Stimulated activated CD8-positive, alpha-beta memory T cell treated with anti-CD3 and anti-CD28 coated beads, Interleukin-4, amount 100 ng/mL, for 4 hours (primary cell): Measurements from ENCODE around the gene INPP4B.

Experiments used
- DNase-seq, 2 donors: peaks; one replicate each; pipeline ENCODE4 v3.0.0-alpha.2; 2020; ENCODE audit warnings: low read depth in 2 of 2, low spot score in 1 of 2

INPP4B gene

DNA sequence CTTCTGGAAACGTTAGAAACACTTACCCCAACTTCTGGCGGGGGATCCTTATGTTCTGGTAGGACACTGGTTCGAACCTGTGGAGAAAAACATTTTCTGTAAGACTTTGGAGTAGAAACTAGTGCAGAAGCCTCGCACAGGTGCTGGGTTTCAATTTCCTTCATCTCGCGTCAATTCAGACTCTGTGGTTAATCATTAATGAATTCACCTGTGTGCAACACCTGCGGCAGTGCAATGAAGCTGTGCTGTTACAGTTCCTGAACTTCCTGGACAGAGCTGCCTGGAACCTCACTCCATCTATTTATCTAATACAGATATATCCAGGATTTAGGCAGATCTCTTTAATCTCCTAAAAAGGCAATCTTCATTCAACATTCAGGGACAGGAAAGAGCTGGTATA lies 531.4 kb downstream of the INPP4B start:
- no peak for DNase-seq

DNA sequence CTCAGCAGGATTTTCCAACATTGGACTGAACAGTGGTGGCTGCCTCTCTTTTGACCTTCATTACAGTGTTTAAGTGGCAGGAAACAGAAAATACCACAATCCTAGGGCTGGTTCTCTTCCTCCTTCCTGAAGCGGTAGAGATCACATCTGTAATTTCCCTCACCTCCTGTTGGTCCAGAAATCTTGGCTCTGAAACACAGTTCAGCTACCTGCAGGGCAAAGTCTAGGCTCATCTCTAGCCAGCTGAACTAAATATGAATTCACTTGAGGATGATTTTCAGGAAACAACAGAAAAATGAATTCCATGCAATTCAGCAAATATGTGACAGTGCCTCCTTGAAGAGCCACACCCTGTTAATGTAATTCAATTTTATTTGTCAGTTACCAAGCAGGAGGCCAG lies 531.9 kb downstream of the INPP4B start:
- DNase-seq = no peak

DNA sequence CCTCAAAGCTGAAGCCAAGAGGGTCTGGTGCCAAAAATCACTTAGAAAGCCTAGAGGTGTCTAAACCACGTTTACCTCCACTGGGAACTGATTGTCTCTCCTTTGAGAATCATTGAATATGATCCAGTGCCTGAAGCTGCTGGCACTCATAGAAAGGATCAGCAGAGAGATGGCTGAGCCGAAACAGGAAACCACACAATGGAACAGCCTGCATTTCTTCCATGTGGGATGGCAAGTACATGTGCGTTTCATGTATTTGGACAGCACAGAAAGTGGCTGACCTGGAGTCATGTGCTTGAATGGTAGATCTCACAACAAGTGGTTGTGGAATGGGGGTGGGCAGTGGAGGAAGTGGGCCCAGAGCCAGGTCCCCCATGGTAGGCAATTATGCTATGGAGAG lies 533.7 kb downstream of the INPP4B start:
- no peak for DNase-seq

DNA sequence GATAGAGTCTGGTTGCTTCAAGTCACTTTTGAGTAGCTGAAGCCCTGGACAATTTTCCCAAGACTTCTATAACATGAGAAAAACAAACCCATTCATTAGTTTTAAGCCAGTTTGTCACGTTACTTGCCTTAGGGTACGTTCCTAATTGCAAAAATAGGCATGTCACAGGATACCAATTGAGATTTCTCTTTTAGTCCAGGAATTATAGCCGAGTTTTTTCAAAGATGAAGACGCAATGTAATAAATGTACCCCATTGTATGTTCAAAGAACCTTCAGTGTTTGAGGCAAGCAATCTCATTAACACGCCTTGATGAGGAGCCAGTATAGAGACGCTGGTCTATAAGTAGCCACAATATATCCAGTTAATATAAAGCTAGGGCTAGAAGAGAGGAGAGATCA lies 534.2 kb downstream of the INPP4B start:
- no peak for DNase-seq

DNA sequence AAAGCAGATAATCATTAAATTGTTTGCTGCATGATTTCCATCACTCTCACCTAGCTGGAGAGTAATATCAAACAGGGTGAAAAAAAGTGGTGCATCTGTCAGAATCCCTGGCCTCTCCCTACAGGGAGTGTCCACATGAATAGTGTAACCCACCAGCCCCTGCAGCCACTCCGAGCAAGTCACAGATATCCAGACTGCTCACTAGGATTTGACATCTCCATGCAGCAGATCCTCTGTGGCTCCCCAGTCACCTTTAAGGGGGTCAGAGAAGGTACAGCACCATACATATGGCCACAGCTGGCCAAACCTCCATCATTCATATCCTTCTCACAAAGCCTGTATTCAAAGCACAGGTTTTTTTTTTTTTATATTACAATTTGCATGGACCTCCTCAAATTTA lies 536.3 kb downstream of the INPP4B start:
- DNase-seq = no peak

DNA sequence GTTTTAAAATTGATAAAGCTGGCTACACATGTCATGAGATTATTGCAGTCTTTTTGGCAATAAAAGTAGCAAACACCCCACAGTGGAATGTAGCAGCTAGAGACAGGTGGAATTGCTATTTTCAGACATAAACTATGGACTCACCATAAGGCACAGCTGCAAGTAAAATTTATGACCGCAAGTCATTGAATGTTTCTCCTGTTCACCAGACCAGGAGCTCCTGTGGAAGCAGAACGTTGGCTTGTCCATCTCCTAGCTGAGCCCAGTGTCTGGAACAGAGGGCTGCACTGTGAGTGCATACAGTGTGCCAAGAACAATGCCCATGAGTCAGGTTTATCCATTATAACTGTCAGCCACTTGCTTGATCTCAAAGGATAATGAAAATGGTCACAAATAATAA lies 538.2 kb downstream of the INPP4B start:
- DNase-seq = no peak

DNA sequence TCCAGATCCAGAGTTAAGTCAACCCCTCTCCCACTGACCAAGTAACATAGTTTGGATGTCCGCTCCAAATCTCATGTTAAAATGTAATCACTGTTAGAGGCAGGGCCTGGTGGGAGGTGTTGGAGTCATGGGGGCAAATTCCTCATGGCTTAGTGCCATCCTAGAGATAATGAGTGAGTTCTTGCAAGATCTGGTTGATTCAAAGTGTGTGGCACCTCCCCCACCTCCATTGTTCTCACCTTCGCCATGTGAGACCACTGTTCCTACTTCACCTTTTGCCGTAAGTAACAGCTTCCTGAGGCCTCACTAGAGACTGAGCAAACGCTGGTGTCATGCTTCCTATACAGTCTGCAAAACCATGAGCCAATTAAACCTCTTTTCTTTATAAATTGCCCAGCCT lies 548.8 kb downstream of the INPP4B start:
- DNase-seq = no peak

DNA sequence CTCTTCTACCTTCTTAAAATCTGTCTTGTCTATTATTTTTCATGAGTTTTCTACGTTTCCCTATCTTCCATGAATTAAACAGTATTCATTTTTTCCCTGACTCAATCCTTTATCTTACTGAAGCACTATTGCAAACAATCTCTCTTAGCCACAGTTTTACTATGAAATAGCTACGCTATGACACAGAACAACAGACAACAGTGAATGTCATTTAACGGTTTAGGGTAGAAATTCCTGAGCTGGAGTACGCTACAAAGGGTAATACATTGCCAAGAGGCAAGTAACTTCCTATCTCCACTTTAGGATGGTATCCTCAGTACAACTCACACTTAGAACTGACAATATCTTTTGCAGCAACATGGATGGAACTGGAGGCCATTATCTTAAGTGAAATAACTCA lies 552.6 kb downstream of the INPP4B start:
- no peak for DNase-seq

DNA sequence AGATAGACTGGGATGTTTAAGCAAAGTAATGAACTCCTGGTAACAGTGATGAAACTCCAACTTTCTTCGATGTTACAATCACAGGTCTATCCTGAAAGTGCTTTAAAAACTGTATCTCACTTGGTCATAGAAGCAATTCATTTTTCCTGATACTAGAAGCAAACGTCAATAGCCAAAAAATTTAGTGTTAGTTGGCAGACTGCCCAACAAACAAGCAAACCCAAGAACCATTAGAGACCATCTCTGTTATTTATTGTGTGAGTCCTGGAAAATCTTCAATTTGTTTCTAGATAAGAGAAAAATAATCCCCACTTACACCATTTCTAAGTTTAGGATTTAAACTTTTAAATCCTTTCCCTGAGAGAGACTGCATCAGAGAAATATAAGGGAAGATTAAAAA lies 553.9 kb downstream of the INPP4B start:
- DNase-seq = no peak

DNA sequence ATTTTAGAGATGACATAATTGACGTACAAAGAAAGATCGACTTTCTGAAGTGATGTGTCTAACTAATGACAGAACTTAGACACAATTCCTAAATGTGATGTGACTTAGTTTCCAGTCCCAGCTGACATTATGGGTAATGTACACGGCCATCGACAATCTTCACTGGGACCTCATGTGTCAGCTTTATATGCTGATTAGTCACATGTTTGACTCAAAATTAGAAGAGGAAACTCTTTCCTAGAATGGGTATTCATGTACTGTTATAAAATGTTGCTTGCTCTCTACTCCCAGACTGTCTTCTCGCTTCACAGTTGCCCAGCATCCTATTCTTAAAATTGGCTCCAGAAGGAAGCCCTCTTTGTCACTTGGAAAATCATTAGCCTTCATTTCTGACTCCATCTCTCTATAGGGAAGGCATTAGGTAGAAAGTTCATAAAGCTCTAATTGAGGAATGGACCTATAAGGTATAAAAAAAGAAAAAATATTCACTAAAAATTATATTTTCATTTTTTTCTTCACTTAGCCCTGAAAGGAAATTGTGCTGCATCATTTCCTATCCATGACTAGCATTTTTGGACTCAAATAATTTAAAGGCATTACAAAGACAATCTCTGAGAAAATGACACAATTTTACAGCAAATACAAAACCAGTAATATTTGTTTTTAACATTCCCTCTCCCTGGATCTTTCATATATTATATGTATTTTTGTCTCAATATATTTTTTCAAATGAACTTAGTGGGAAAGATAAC lies 554.6 kb downstream of the INPP4B start:
- no peak for DNase-seq

DNA sequence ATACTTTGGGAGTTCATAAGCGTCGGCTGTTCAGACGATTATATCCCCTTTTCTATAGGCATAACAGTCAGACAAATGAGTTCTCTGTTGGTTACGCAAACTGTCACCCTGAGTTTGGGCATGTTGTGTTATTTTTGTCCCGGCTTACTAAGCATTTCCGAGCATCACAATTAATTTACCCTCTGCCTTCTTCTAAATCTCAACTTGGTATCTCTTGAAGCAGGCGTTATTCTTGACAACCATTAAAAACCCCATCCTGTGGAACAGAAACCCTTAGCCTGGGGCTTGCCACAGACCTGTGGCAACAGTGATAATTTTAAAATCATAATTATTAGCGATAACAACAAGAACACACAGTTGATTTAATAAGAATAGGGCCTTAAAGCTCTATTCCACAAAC lies 558.7 kb downstream of the INPP4B start:
- DNase-seq = no peak

DNA sequence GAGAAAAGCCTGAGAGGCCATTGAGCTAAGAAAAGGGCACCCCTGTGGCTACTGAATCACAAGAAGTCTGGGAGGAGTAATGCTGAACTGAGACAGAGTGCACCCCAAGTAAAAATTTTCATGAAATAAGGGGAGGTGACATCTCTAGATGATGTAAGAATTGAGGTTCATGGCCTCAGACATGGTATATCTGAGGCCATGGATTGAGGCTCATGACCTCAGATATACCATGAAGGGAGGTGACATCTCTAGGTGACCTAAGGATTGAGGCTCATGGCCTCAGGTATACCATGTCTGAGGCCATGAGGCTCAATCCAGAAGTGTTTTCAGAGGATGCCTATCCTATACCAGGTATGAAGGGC lies 560.9 kb downstream of the INPP4B start:
- no peak for DNase-seq

DNA sequence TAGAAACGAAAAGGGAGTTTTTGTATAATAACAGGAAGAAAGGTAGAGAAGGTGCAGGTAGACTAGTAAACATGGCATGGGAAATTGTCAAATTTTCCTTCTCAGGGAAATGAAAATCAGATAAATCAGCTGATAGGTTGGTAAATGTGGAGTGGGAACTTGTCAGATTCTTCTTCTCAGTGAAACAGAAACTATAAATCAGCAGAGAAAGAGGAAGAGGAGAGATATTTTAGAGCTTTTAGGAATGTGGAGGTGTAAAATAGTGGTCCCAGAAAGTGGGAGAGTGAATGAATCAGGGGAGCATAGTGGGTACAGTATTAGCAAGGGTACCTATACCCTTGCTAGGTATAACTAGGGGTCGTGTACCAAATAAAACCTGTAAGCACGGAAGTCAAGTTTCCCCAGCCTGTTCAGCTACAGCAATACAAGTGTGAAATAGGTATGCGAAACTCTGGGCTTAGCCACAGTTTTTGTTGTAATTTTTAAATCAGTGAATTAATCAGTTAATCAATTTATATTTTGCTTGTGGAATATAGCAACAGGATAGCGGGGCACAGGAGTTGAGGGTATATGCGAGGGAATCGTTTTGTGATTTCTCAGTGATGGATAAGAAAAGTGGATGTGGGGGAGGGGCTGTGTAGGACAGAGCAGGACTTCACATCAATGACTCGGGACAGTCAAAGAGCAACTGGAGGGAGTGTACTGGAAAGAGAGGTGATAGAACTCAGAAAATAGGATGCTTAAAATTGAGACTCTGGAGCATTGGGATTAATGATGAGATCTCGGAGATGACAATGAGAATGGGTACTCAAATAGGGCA lies 561.5 kb downstream of the INPP4B start:
- DNase-seq = no peak

DNA sequence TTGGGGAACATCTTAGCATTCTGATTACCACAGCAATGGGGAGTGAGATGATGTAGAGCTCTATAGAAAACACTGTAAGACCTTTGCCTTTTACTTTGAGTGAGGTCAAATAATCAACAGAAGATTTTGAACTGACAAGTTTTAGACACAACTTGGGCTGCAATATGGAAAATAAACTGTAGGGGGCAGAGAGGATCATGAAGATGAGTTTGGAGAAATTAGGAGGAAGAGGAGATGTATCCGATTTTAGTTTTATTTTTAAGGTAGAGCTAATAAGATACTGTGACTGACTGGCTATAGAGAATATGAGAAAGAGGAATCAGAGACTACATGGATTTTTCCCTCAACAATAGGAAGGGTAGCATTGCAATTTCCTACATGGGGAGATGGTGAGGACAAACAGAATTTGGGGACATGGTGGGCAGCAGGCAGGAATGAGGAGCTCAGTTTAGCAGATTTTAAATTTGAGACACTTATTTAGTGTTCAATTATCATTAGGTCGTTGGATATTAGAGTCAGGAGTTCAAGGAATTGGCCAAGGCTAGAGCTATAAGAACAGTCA lies 563.1 kb downstream of the INPP4B start:
- no peak for DNase-seq

DNA sequence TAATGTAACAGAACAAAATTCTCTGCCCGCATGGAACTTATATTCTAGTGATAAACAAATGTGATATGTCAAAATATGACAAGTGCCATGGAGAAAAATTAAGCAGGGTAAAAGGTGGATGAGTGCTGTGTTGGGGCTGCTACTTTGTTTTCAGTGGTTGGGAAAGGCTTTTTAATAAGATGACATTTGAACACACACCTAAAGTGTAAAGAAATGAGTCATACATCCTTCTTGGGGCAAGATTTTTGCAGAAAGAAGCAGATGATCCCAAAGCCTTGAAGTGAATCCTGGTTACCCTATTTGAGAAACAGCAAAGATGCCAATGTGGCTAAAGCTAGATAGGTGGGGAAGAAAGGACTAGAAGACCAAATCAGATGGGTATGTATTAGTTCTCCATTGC lies 564.1 kb downstream of the INPP4B start:
- no peak for DNase-seq

DNA sequence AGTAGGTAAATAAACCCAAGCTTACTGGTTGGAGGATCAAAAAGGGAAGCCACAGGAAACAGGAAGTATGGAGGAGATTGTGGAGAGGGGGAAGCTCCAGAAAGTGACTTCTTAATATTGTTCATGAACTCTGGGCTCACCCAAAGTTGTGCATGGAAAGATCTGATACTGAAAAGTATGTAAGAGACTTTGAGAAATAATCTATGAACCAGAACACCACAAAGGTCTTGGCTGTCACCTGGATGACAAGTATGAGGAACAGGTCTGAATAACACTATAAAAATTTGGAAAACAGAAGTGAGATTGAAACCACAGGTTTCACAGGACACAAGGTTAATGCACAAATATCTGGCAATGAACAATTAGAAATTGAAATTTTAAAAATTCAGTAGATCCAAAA lies 567.4 kb downstream of the INPP4B start:
- no peak for DNase-seq

DNA sequence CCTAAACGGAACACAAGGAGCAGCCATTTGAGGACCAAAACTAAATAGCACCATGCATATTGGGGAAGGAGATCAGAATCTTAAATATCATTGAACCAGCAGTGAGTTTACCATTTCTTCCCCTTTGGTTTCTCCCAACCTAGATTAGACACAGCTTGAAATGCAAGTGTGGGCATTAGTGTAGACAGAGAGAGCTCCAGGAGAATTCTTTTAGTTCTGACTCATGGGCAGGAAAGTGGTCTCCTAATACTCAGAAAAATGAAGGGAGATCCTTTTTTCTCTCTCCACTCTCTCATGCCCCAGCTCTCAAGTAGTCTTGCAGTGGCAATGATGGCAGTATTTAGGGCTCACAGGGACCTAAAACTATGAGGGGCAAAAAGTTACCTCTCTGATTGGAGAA lies 567.9 kb downstream of the INPP4B start:
- no peak for DNase-seq

DNA sequence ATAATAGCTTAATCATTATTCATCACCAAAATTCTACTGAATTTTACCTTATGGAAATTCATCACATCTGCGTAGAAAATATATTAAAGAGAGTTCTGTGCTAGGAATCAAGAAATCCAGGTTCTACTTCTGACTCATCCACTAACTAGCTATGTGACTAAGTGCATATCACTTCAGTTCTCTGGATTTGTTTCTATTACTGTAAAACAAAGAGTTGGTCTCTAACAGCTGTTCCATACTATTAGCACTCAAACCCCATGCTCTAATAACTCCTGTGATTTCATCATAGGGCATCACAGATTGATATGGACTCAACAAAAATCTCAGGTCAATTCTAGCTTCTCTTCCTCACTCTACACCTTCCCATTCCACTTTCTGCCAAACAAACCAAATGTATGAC lies 572.0 kb downstream of the INPP4B start:
- DNase-seq = no peak

DNA sequence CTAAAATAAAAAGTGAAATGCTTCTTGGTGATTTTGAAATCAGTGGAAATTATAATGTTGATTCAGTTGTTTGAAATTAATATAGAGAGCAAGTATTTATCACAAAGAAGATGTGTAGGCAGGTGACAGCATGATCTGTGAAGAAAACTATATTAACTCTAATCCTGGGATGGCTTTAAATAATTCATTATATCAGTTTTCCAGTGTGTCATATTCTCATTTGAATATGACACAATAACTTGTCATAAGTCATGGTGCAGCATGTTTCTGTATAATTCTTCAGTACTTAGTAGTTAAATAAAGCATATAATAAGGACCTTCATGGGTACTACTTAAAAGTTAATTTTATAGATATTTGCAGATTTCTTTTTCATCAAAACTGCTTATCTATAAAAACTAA lies 573.6 kb downstream of the INPP4B start:
- no peak for DNase-seq

DNA sequence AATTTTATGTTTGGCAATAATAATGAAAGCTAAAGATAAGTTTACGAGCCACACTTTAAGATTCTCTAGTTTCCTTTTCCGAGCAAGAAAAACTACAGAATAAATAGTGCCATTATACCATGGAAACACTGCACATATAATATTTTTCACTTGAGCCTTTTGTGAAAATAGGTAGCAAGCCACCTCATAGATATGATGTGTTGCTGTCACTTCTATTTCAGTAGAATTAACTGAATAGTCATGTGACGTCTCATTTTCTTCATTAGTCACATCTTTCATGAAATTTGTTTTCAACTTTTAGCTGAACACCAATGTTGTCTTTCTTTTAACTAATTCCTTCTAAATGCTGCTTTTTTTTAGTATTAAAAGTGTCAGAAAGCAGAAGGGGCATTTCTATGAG lies 574.3 kb downstream of the INPP4B start:
- no peak for DNase-seq

DNA sequence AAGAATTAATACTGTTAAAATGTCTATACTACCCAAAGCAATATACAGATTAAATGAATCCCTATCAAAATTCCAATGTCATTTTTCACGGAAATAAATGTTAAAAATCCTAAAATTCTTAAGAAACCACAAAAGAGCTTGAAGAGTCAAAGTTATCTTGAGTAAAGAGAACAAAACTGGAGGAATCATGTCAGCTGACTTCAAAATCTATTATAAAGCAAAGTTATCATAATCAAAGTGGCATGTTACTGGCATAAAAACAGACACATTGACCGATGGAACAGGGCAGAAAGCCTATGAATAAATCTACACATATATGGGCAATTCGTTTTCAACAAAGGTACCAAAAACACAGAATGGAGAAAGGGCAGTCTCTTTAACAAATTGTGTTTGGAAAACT lies 579.0 kb downstream of the INPP4B start:
- no peak for DNase-seq

DNA sequence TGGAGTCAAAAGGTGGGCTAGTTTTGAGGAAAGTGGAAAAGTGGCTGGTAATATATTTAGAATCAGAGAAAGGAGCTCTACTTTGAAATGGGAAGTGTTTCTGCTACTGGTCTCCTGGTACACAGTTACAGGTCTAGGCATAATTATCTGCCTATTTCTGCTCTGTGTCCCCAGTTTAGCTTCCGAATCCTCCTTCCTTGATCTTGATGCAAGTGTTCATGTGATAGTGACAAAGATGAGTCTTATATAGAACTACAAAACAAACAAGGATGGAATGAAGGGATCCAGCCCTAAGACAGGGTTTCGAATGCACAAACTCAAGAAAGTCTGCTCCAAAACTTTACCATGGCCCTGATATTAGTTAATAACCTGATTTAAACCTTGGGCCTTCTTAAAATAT lies 580.2 kb downstream of the INPP4B start:
- no peak for DNase-seq

DNA sequence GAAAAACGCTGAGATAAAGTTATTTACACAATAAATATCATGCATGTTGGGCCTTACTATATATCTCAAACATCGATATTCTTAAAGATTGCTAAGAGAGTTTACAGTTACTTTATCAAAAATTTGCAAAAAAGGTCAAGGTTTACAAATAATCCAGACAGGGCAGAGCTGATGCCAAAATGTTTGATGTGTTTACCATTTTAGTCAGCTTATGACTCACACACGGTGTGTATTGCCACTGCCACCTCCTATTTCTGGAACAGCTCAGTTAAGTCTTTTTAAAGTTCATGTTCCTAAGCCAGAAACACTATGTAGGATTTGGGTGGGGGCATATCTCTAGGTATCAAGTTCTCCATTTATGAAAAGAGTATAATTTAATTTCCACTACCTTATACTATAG lies 580.6 kb downstream of the INPP4B start:
- no peak for DNase-seq
